ENCODE measurements around the gene NDUFV1. TPM values are rescaled to one million over a fixed set of nuclear protein-coding genes. Genes with fewer than 3 reads are reported as not detected.
A peak's percentile ranks its signal among the peaks of the same experiment; 100 is the strongest.

The NDUFV1 gene
- total RNA-seq, 1 donor, result 158 TPM

DNA sequence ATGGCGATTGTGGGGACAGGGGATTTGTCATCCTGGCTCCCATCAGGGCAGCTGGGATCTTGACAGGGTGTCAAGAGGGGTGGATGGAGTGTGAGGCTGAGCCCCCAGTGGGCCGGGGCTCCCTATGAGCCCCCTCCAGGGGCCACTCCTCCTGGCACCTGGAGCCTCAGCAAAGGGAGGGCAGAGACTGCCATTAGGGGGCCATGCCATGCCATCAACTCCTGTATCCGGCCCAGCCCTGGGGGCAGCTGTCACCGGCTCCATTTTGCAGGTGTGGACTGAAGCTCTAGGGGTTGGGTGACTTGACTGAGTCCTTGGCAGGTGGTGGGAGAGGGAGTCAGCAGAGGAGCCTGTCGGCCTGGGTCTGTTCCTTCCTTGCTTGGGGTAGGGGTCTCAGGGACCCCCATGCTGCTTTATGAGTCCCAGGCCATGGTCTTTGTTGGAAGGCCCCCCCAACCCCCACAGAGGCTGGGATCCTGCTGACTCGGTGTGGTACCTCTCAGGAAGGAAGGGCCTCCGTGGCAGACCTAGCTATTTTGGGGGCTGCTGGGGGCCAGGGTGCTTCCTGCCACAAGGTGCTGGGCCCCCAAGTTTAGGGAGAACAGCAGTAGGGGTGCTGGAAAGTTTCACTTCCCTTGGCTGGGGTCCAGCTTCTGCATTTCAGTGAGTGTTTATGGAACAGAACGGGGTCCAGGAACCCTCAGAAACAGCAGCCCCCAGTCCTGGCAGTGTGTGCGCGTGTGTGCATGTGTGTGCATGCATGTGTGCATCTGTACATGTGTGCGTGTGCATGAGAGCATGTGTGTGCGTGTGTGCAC, 42.3 kb downstream of the NDUFV1 start:
- H2AFZ ChIP-seq (ENCODE audit: low read length), result no peak overlapping the region
- H3K4me2 ChIP-seq (ENCODE audit: insufficient read depth, low read length), result no peak overlapping the region
- no peaks in the 10 kb centered on the region for H3K9me3 ChIP-seq (ENCODE audit: low read depth, low read length)
- peak; percentile 83 for DNase-seq (ENCODE audit: insufficient read length, low spot score, missing footprints)
- H3K27me3 ChIP-seq (ENCODE audit: insufficient read depth, low read length), result no peaks in the 10 kb centered on the region
- no peak for TF ChIP-seq CTCF (IDR thresholded peaks at IDR 0.05; ENCODE audit: extremely low read depth, low read depth, low read length)
- no peaks in the 10 kb centered on the region for H3K79me2 ChIP-seq (ENCODE audit: insufficient read depth, low read length)
- no peak overlapping the region for H3K4me3 ChIP-seq (ENCODE audit: insufficient read depth, low read length)
- H3K27ac ChIP-seq (ENCODE audit: low read depth, low read length), result no peak overlapping the region
- H3K4me1 ChIP-seq (ENCODE audit: insufficient read depth, low read length), result no peaks in the 10 kb centered on the region
- H4K20me1 ChIP-seq (ENCODE audit: insufficient read depth, low read length), result no peaks in the 10 kb centered on the region
- no peaks in the 10 kb centered on the region for H3K36me3 ChIP-seq (ENCODE audit: insufficient read depth, low read length)

DNA sequence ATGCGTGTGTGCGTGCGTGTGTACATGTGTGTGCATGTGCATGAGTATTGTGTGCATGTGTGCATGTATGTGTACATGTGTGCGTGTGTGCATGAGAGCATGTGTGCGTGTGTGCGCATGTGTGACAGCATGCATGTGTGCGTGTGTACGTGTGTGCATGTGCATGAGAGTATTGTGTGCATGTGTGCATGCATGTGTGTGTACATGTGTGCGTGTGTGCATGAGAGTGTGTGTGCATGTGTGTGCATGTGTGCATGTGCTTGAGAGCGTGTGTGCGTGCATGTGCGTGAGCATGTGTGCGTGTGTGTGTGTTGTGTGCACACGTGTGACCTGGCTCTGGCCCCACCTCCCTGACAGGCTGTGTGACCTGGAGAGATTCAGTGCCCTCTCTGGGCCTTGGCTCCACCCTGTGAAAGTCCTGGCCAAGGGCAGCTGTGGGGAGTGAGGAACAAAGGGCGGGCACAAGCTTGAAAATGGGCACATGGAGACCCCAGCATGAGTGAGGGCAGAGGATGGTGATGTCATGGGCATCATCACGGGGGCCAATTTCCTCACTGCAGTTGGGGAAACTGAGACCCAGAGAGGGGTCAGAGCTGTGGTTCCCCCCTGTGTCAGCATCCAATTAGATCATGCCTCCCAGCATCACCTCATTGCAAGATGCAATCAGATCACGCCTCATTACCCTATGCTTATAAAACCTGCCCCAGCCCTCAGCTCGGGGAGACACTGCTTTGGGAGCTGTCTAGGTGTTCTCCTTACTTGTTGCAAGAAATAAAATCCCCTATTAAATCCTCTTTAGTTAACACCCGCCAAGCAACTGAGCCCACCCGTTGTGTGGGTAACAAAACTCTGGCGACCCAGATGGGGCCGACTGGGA, 43.1 kb downstream of the NDUFV1 start:
- Histone ChIP-seq H2AFZ (ENCODE audit: low read length) (peak overlapping the region; percentile 56), H3K79me2 (ENCODE audit: insufficient read depth, low read length) (no peaks in the 10 kb centered on the region), H3K27me3 (ENCODE audit: insufficient read depth, low read length) (no peaks in the 10 kb centered on the region), H3K9me3 (ENCODE audit: low read depth, low read length) (no peaks in the 10 kb centered on the region), H3K36me3 (ENCODE audit: insufficient read depth, low read length) (no peaks in the 10 kb centered on the region), H3K27ac (ENCODE audit: low read depth, low read length) (no peak overlapping the region), H3K4me1 (ENCODE audit: insufficient read depth, low read length) (no peaks in the 10 kb centered on the region), H4K20me1 (ENCODE audit: insufficient read depth, low read length) (no peaks in the 10 kb centered on the region), H3K4me3 (ENCODE audit: insufficient read depth, low read length) (peak overlapping the region; percentile 60), H3K4me2 (ENCODE audit: insufficient read depth, low read length) (peak overlapping the region; percentile 45)
- peak; percentile 26 for DNase-seq (ENCODE audit: insufficient read length, low spot score, missing footprints)
- TF ChIP-seq CTCF (IDR thresholded peaks at IDR 0.05; ENCODE audit: extremely low read depth, low read depth, low read length), result no peak

- H3K4me3 ChIP-seq (ENCODE audit: insufficient read depth, low read length), result no peak overlapping the region
- no peaks in the 10 kb centered on the region for H3K36me3 ChIP-seq (ENCODE audit: insufficient read depth, low read length)
- H3K27ac ChIP-seq (ENCODE audit: low read depth, low read length), result no peak overlapping the region
- DNase-seq (ENCODE audit: insufficient read length, low spot score, missing footprints), result peak; percentile 18
- H3K4me2 ChIP-seq (ENCODE audit: insufficient read depth, low read length), result no peak overlapping the region
- H3K27me3 ChIP-seq (ENCODE audit: insufficient read depth, low read length), result no peaks in the 10 kb centered on the region
- H2AFZ ChIP-seq (ENCODE audit: low read length), result no peak overlapping the region
- no peaks in the 10 kb centered on the region for H3K9me3 ChIP-seq (ENCODE audit: low read depth, low read length)
- no peaks in the 10 kb centered on the region for H3K79me2 ChIP-seq (ENCODE audit: insufficient read depth, low read length)
- no peak for TF ChIP-seq CTCF (IDR thresholded peaks at IDR 0.05; ENCODE audit: extremely low read depth, low read depth, low read length)
- H4K20me1 ChIP-seq (ENCODE audit: insufficient read depth, low read length), result no peaks in the 10 kb centered on the region
- H3K4me1 ChIP-seq (ENCODE audit: insufficient read depth, low read length), result no peaks in the 10 kb centered on the region
These were observed 45.4 kb downstream of the NDUFV1 start for GRCh38 chr11:67651976-67652781.
